Peyer's patch (tissue), 4 donors: Measurements from ENCODE around the gene CGN. TPM values are rescaled to one million over a fixed set of nuclear protein-coding genes. Genes with fewer than 3 reads are reported as not detected.

ENCODE experiments used
- DNase-seq, 3 donors: peaks; one replicate each; pipeline ENCODE4 v3.0.0-alpha.2; 2017 to 2019
- H3K27ac ChIP-seq, 4 donors: fragments of 200-600 bp; sonication (generic); one replicate each; pipeline ENCODE4 v1.5.1; 2016 to 2019
- H3K27me3 ChIP-seq, 2 donors: fragments of 200-600 bp; sonication (generic); one replicate each; pipeline ENCODE4 v1.5.1; 2019
- H3K36me3 ChIP-seq, 3 donors: fragments of 200-600 bp; sonication (generic); one replicate each; pipeline ENCODE4 v1.5.1; 2016 to 2019
- H3K4me1 ChIP-seq, 4 donors: fragments of 200-600 bp; sonication (generic); one replicate each; pipeline ENCODE4 v1.5.1; 2016 to 2019
- H3K4me3 ChIP-seq, 4 donors: fragments of 200-600 bp; sonication (generic); 1 replicate in 3 of 4; 2 replicates in 1 of 4; pipeline ENCODE4 v1.5.1; 2016 to 2019; ENCODE audit warnings: mild to moderate bottlenecking in 1 of 4
- H3K9me3 ChIP-seq, 4 donors: fragments of 200-600 bp; sonication (generic); one replicate each; pipeline ENCODE4 v1.5.1; 2016 to 2019; ENCODE audit warnings: mild to moderate bottlenecking in 1 of 4
- CTCF ChIP-seq, 6 experiments: fragments of 450-650 bp in 4 of 6; fragments of 200-600 bp in 2 of 6; sonication (generic) in 1 of 6; IDR thresholded peaks; one replicate each; pipeline ENCODE4 v1.5.1; 2017 to 2019; ENCODE audit warnings: antibody characterized with exemption in 6 of 6, mild to moderate bottlenecking in 3 of 6, moderate library complexity in 1 of 6
- POLR2A ChIP-seq, 2 donors: fragments of 450-650 bp; IDR thresholded peaks; one replicate each; pipeline ENCODE4 v1.5.1; 2017; ENCODE audit warnings: antibody characterized with exemption in 2 of 2, mild to moderate bottlenecking in 2 of 2, moderate library complexity in 2 of 2
- total RNA-seq, 4 donors: library from RNA; depleted of rRNA; stranded (reverse); fragments of >200 nt; gene quantifications; one replicate each; pipeline ENCODE4 v1.1.0, GENCODE V29; 2016

Gene CGN
- total RNA-seq, 4 donors from 2014 or later: 34.7 to 180 (median 160) TPM

- TF ChIP-seq POLR2A (IDR thresholded peaks at IDR 0.05) (no peak), CTCF (IDR thresholded peaks at IDR 0.05) (no peak)
These were observed 67.8 kb downstream of the CGN start for GRCh38 chr1:151578941-151579340.

DNA sequence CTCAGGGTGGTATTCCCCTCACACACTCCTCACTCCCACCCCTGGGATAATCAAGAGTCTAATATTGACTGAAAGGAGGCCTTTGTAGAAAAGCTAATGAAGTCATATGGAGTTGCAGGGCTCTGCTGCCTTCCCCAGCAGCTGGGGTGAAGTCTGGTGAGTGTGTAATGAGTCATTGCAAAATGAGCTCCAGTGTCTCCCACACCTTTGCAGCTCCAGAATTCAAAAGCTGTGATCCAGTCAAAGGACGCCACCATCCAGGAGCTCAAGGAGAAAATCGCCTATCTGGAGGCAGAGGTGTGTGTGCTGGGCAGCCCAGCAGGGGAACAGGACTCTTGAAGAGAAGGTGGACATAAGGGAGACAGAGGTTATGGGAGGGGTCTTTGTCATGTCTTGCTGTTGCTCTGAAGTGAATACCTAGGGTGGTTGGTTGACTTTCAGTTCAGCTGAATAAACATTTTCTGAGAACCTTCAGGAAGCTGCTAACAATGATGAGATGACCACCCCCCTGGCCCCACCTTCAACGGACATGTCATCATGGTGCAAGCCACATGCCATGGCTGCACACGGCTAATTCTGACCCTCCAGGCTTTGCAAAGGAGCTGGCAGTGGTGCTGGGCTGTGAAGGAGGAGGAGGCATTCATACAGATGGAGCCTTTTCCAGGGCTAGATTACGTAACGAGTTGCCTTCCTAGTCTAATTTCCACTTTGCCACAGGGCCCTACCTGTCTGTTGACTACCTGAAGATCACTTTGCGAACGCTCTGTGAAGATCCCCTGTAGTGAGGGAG, 68.4 kb downstream of the CGN start:
- H3K9me3 ChIP-seq: no peaks in the 10 kb centered on the region
- peaks cover 0 to 5% (median 0%) of the 10 kb centered on the region in 4 donors for H3K4me1 ChIP-seq
- H3K36me3 ChIP-seq: peaks cover 0 to 52% (median 2%) of the 10 kb centered on the region in 3 donors
- H3K27ac ChIP-seq: no peak overlapping the region
- no peaks in the 10 kb centered on the region for H3K27me3 ChIP-seq
- TF ChIP-seq CTCF (IDR thresholded peaks at IDR 0.05) (no peak), POLR2A (IDR thresholded peaks at IDR 0.05) (no peak)
- no peak for DNase-seq
- no peak overlapping the region for H3K4me3 ChIP-seq

More at GRCh38 chr1:151578941-151579340, 67.8 kb downstream of the CGN start:
- Histone ChIP-seq H3K36me3 (peaks cover 0 to 58% (median 2%) of the 10 kb centered on the region in 3 donors), H3K27me3 (no peaks in the 10 kb centered on the region), H3K4me1 (peaks cover 0 to 2% (median 0%) of the 10 kb centered on the region in 4 donors), H3K9me3 (no peaks in the 10 kb centered on the region), H3K27ac (no peak overlapping the region), H3K4me3 (no peak overlapping the region)
- no peak for DNase-seq

- peaks cover 0 to 5% (median 0%) of the 10 kb centered on the region in 4 donors for H3K4me1 ChIP-seq
- H3K27ac ChIP-seq: no peak overlapping the region
- H3K27me3 ChIP-seq: no peaks in the 10 kb centered on the region
- H3K4me3 ChIP-seq: no peak overlapping the region
- peaks cover 0 to 34% (median 0%) of the 10 kb centered on the region in 3 donors for H3K36me3 ChIP-seq
- TF ChIP-seq CTCF (IDR thresholded peaks at IDR 0.05): no peak
- no peak for TF ChIP-seq POLR2A (IDR thresholded peaks at IDR 0.05)
- DNase-seq: no peak
- no peaks in the 10 kb centered on the region for H3K9me3 ChIP-seq
These were observed 70.3 kb downstream of the CGN start for GRCh38 chr1:151581451-151581850.

GRCh38 chr1:151581921-151582320, 70.7 kb downstream of the CGN start:
- no peak overlapping the region for H3K4me3 ChIP-seq
- H3K4me1 ChIP-seq: peaks cover 0 to 5% (median 0%) of the 10 kb centered on the region in 4 donors
- no peak for DNase-seq
- peaks cover 0 to 34% (median 0%) of the 10 kb centered on the region in 3 donors for H3K36me3 ChIP-seq
- no peaks in the 10 kb centered on the region for H3K27me3 ChIP-seq
- no peaks in the 10 kb centered on the region for H3K9me3 ChIP-seq
- no peak for TF ChIP-seq CTCF (IDR thresholded peaks at IDR 0.05)
- no peak for TF ChIP-seq POLR2A (IDR thresholded peaks at IDR 0.05)
- H3K27ac ChIP-seq: no peak overlapping the region

DNA sequence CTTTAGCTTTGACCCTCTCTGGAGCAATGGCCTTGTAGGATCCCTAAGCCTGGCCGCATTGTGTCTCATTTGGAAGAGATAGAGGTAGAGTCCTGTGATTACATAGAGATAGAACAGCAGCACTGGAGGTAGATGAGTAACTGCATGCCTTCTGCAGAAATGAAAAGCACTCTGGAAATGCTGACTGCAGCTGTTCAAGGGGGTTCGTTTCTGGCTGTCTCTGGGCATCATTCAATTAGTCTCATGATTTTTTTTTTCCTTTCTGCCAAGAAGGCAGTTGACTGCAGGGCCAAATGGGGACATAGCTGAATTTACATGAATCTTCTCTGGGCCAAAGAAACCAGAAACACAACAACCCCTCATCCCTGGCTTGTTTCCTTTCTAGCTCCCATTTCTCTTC, 72.6 kb downstream of the CGN start:
- TF ChIP-seq CTCF (IDR thresholded peaks at IDR 0.05) (no peak), POLR2A (IDR thresholded peaks at IDR 0.05) (no peak)
- H3K36me3 ChIP-seq: peaks cover 0 to 26% (median 0%) of the 10 kb centered on the region in 3 donors
- H3K9me3 ChIP-seq: no peaks in the 10 kb centered on the region
- no peak overlapping the region for H3K27ac ChIP-seq
- no peaks in the 10 kb centered on the region for H3K27me3 ChIP-seq
- H3K4me1 ChIP-seq: peaks cover 0 to 5% (median 0%) of the 10 kb centered on the region in 4 donors
- no peak for DNase-seq
- H3K4me3 ChIP-seq: no peak overlapping the region
